Measurements from ENCODE around the gene NELL1. TPM values are rescaled to one million over a fixed set of nuclear protein-coding genes. Genes with fewer than 3 reads are reported as not detected.

The NELL1 gene
- total RNA-seq, 1 donor from 2014 or later = not detected

- H3K4me1 Mint-ChIP-seq = no peaks in the 10 kb centered on the region
- no peak overlapping the region for H3K27ac Mint-ChIP-seq
- peaks cover 5% of the 10 kb centered on the region for H3K9me3 Mint-ChIP-seq
- DNase-seq (no peak), ATAC-seq (ENCODE audit: low read depth) (no peak)
- intact Hi-C loops (cut with micrococcal nuclease) = no loop called here
- no peaks in the 10 kb centered on the region for H3K27me3 Mint-ChIP-seq
- ChIA-PET CTCF (no interaction called here), POLR2A (no interaction called here)
- no peaks in the 10 kb centered on the region for H3K36me3 Mint-ChIP-seq (ENCODE audit: low read depth)
- no peak for TF ChIP-seq CTCF (IDR thresholded peaks at IDR 0.05)
- no peak overlapping the region for H3K4me3 Mint-ChIP-seq
These were observed 444.5 kb downstream of the NELL1 start for GRCh38 chr11:21113876-21114275.

- H3K4me3 Mint-ChIP-seq = no peak overlapping the region
- H3K27ac Mint-ChIP-seq = no peak overlapping the region
- ChIA-PET POLR2A (no interaction called here), CTCF (no interaction called here)
- H3K27me3 Mint-ChIP-seq = no peaks in the 10 kb centered on the region
- H3K9me3 Mint-ChIP-seq = peaks cover 2% of the 10 kb centered on the region
- H3K36me3 Mint-ChIP-seq (ENCODE audit: low read depth) = no peaks in the 10 kb centered on the region
- no peaks in the 10 kb centered on the region for H3K4me1 Mint-ChIP-seq
- DNase-seq = no peak
- no peak for TF ChIP-seq CTCF (IDR thresholded peaks at IDR 0.05)
- intact Hi-C loops (cut with micrococcal nuclease) = no loop called here
- ATAC-seq (ENCODE audit: low read depth) = no peak
These were observed 446.6 kb downstream of the NELL1 start for GRCh38 chr11:21116009-21116408.

- ChIA-PET POLR2A (no interaction called here), CTCF (no interaction called here)
- DNase-seq (no peak), ATAC-seq (ENCODE audit: low read depth) (no peak)
- H3K36me3 Mint-ChIP-seq (ENCODE audit: low read depth) = no peaks in the 10 kb centered on the region
- intact Hi-C loops (cut with micrococcal nuclease) = no loop called here
- no peaks in the 10 kb centered on the region for H3K27me3 Mint-ChIP-seq
- TF ChIP-seq CTCF (IDR thresholded peaks at IDR 0.05) = no peak
- H3K4me3 Mint-ChIP-seq = no peak overlapping the region
- no peaks in the 10 kb centered on the region for H3K9me3 Mint-ChIP-seq
- H3K4me1 Mint-ChIP-seq = no peaks in the 10 kb centered on the region
- no peak overlapping the region for H3K27ac Mint-ChIP-seq
These were observed 450.0 kb downstream of the NELL1 start for GRCh38 chr11:21119411-21119810.

- ATAC-seq (ENCODE audit: low read depth) = no peak
- POLR2A ChIA-PET = no interaction called here
- no peaks in the 10 kb centered on the region for H3K4me1 Mint-ChIP-seq
- CTCF ChIA-PET = no interaction called here
- H3K27me3 Mint-ChIP-seq = no peaks in the 10 kb centered on the region
- H3K4me3 Mint-ChIP-seq = no peak overlapping the region
- H3K27ac Mint-ChIP-seq = no peak overlapping the region
- no peaks in the 10 kb centered on the region for H3K36me3 Mint-ChIP-seq (ENCODE audit: low read depth)
- no peak for DNase-seq
- no peaks in the 10 kb centered on the region for H3K9me3 Mint-ChIP-seq
- TF ChIP-seq CTCF (IDR thresholded peaks at IDR 0.05) = no peak
- intact Hi-C loops (cut with micrococcal nuclease) = no loop called here
These were observed 452.6 kb downstream of the NELL1 start for GRCh38 chr11:21121991-21122390.

- H3K27ac Mint-ChIP-seq = no peak overlapping the region
- intact Hi-C loops (cut with micrococcal nuclease) = no loop called here
- no peak for TF ChIP-seq CTCF (IDR thresholded peaks at IDR 0.05)
- ChIA-PET POLR2A (no interaction called here), CTCF (no interaction called here)
- no peak overlapping the region for H3K4me3 Mint-ChIP-seq
- no peaks in the 10 kb centered on the region for H3K27me3 Mint-ChIP-seq
- no peaks in the 10 kb centered on the region for H3K9me3 Mint-ChIP-seq
- no peaks in the 10 kb centered on the region for H3K4me1 Mint-ChIP-seq
- ATAC-seq (ENCODE audit: low read depth) (no peak), DNase-seq (no peak)
- H3K36me3 Mint-ChIP-seq (ENCODE audit: low read depth) = no peaks in the 10 kb centered on the region
These were observed 453.1 kb downstream of the NELL1 start for GRCh38 chr11:21122523-21122922.
